ENCODE measurements around the gene PIK3R1.

The PIK3R1 gene

GRCh38 chr5:68266457-68266856 is 50.9 kb downstream of the PIK3R1 start:
- in situ Hi-C loops (cut with MboI; ENCODE audit: low sequenced_read_pairs), result loop anchor here (25.0 kb wide), 1 partner anchor 1029 kb away; no protein-coding TSS in a partner anchor

- in situ Hi-C loops (cut with MboI; ENCODE audit: low sequenced_read_pairs), result loop anchor here (25.0 kb wide), 1 partner anchor 1030 kb away; no protein-coding TSS in a partner anchor
Measured at GRCh38 chr5:68267066-68267465, 51.5 kb downstream of the PIK3R1 start.

- in situ Hi-C loops (cut with MboI; ENCODE audit: low sequenced_read_pairs), result loop anchor here (25.0 kb wide), 1 partner anchor 1031 kb away; no protein-coding TSS in a partner anchor
Measured at GRCh38 chr5:68268101-68268851, 52.7 kb downstream of the PIK3R1 start.

- in situ Hi-C loops (cut with MboI; ENCODE audit: low sequenced_read_pairs), result loop anchor here (25.0 kb wide), 1 partner anchor 1031 kb away; no protein-coding TSS in a partner anchor
Measured at GRCh38 chr5:68268852-68269130, 53.2 kb downstream of the PIK3R1 start.

- in situ Hi-C loops (cut with MboI; ENCODE audit: low sequenced_read_pairs), result loop anchor here (25.0 kb wide), 1 partner anchor 1033 kb away; no protein-coding TSS in a partner anchor
Measured at GRCh38 chr5:68269820-68270219, 54.3 kb downstream of the PIK3R1 start.

- in situ Hi-C loops (cut with MboI; ENCODE audit: low sequenced_read_pairs), result loop anchor here (25.0 kb wide), 1 partner anchor 1033 kb away; no protein-coding TSS in a partner anchor
Measured at GRCh38 chr5:68270399-68270975, 54.9 kb downstream of the PIK3R1 start.

GRCh38 chr5:68271124-68271523 is 55.6 kb downstream of the PIK3R1 start:
- in situ Hi-C loops (cut with MboI; ENCODE audit: low sequenced_read_pairs), result loop anchor here (25.0 kb wide), 1 partner anchor 1034 kb away; no protein-coding TSS in a partner anchor

GRCh38 chr5:68272289-68272688 is 56.7 kb downstream of the PIK3R1 start:
- in situ Hi-C loops (cut with MboI; ENCODE audit: low sequenced_read_pairs), result loop anchor here (25.0 kb wide), 1 partner anchor 1035 kb away; no protein-coding TSS in a partner anchor

- in situ Hi-C loops (cut with MboI; ENCODE audit: low sequenced_read_pairs), result loop anchor here (25.0 kb wide), 1 partner anchor 1037 kb away; no protein-coding TSS in a partner anchor
Measured at GRCh38 chr5:68273717-68274409, 58.3 kb downstream of the PIK3R1 start.

GRCh38 chr5:68274847-68275651 is 59.5 kb downstream of the PIK3R1 start:
- in situ Hi-C loops (cut with MboI; ENCODE audit: low sequenced_read_pairs), result loop anchor here (25.0 kb wide), 2 partner anchors 187 to 1038 kb away; no protein-coding TSS in a partner anchor

- in situ Hi-C loops (cut with MboI; ENCODE audit: low sequenced_read_pairs), result loop anchor here (25.0 kb wide), 1 partner anchor 186 kb away; no protein-coding TSS in a partner anchor
Measured at GRCh38 chr5:68276740-68277139, 61.2 kb downstream of the PIK3R1 start.

GRCh38 chr5:68277431-68277830 is 61.9 kb downstream of the PIK3R1 start:
- in situ Hi-C loops (cut with MboI; ENCODE audit: low sequenced_read_pairs), result loop anchor here (25.0 kb wide), 1 partner anchor 185 kb away; no protein-coding TSS in a partner anchor

- in situ Hi-C loops (cut with MboI; ENCODE audit: low sequenced_read_pairs), result loop anchor here (25.0 kb wide), 1 partner anchor 182 kb away; no protein-coding TSS in a partner anchor
Measured at GRCh38 chr5:68279984-68280383, 64.4 kb downstream of the PIK3R1 start.

- in situ Hi-C loops (cut with MboI; ENCODE audit: low sequenced_read_pairs), result loop anchor here (25.0 kb wide), 1 partner anchor 180 kb away; no protein-coding TSS in a partner anchor
Measured at GRCh38 chr5:68282001-68282400, 66.4 kb downstream of the PIK3R1 start.

GRCh38 chr5:68283766-68284165 is 68.2 kb downstream of the PIK3R1 start:
- in situ Hi-C loops (cut with MboI; ENCODE audit: low sequenced_read_pairs), result loop anchor here (25.0 kb wide), 1 partner anchor 179 kb away; no protein-coding TSS in a partner anchor

- in situ Hi-C loops (cut with MboI; ENCODE audit: low sequenced_read_pairs), result loop anchor here (25.0 kb wide), 1 partner anchor 177 kb away; no protein-coding TSS in a partner anchor
Measured at GRCh38 chr5:68285075-68285840, 69.7 kb downstream of the PIK3R1 start.

- in situ Hi-C loops (cut with MboI; ENCODE audit: low sequenced_read_pairs), result loop anchor here (25.0 kb wide), 1 partner anchor 176 kb away; no protein-coding TSS in a partner anchor
Measured at GRCh38 chr5:68285851-68286611, 70.5 kb downstream of the PIK3R1 start.

- in situ Hi-C loops (cut with MboI; ENCODE audit: low sequenced_read_pairs), result loop anchor here (25.0 kb wide), 1 partner anchor 176 kb away; no protein-coding TSS in a partner anchor
Measured at GRCh38 chr5:68286612-68286912, 71.0 kb downstream of the PIK3R1 start.

- in situ Hi-C loops (cut with MboI; ENCODE audit: low sequenced_read_pairs), result loop anchor here (25.0 kb wide), 1 partner anchor 175 kb away; no protein-coding TSS in a partner anchor
Measured at GRCh38 chr5:68287631-68287975, 72.0 kb downstream of the PIK3R1 start.

All from HL-60/S4 treated with retinoic acid at 250 ng/mL for 4 days and 3 days (cell line).